H9 (cell line): ENCODE results near the gene MTA1. TPM values are rescaled to one million over a fixed set of nuclear protein-coding genes. Genes with fewer than 3 reads are reported as not detected.
A peak's percentile ranks its signal among the peaks of the same experiment; 100 is the strongest.

Experiments used
- DNase-seq: peaks from one replicate; pipeline ENCODE4 v3.0.0-alpha.2; 2017
- H2AFZ ChIP-seq: one replicate; pipeline ENCODE4 v1.6.1; 2013; ENCODE audit warnings: mild to moderate bottlenecking, low read length, control low read depth, moderate library complexity
- H2AK5ac ChIP-seq: 2 replicates; pipeline ENCODE4 v1.6.1; 2013; ENCODE audit warnings: low read length, control low read depth, mixed read lengths; ENCODE audit not compliant: insufficient read length
- H2BK120ac ChIP-seq: one replicate; pipeline ENCODE4 v1.6.1; 2013; ENCODE audit warnings: low read depth, mild to moderate bottlenecking, low read length, control low read depth, inconsistent platforms; ENCODE audit not compliant: poor library complexity, severe bottlenecking
- H2BK12ac ChIP-seq: 2 replicates; pipeline ENCODE4 v1.6.1; 2013; ENCODE audit warnings: low read length, control low read depth, mixed read lengths, low read depth; ENCODE audit not compliant: insufficient read length
- H2BK15ac ChIP-seq: 2 replicates; pipeline ENCODE4 v1.6.1; 2013; ENCODE audit warnings: low read depth, low read length, control low read depth
- H2BK20ac ChIP-seq: one replicate; pipeline ENCODE4 v1.6.1; 2013; ENCODE audit warnings: low read depth, mild to moderate bottlenecking, low read length, control low read depth, inconsistent platforms; ENCODE audit not compliant: poor library complexity, severe bottlenecking
- H2BK5ac ChIP-seq: 2 replicates; pipeline ENCODE4 v1.6.1; 2013; ENCODE audit warnings: low read length, control low read depth, mixed read lengths; ENCODE audit not compliant: insufficient read length
- H3K14ac ChIP-seq: 2 replicates; pipeline ENCODE4 v1.6.1; 2013; ENCODE audit warnings: low read length, control low read depth; ENCODE audit not compliant: insufficient read depth
- H3K18ac ChIP-seq: 2 replicates; pipeline ENCODE4 v1.6.1; 2013; ENCODE audit warnings: low read depth, mild to moderate bottlenecking, mixed read lengths, low read length, control low read depth; ENCODE audit not compliant: insufficient read length
- H3K23ac ChIP-seq: 2 replicates; pipeline ENCODE4 v1.6.1; 2013; ENCODE audit warnings: low read length, control low read depth, mixed read lengths, low read depth; ENCODE audit not compliant: insufficient read length
- H3K23me2 ChIP-seq: 2 replicates; pipeline ENCODE4 v1.6.1; 2013; ENCODE audit warnings: low read depth, mild to moderate bottlenecking, mixed read lengths, low read length, control low read depth; ENCODE audit not compliant: insufficient read length, poor library complexity, severe bottlenecking
- H3K27ac ChIP-seq: 2 replicates; pipeline ENCODE4 v1.5.1; 2013; ENCODE audit warnings: low read length, control low read depth, mixed read lengths, low read depth; ENCODE audit not compliant: insufficient read length
- H3K27me3 ChIP-seq: 2 replicates; pipeline ENCODE4 v1.6.1; 2013; ENCODE audit warnings: low read length, control low read depth, inconsistent platforms; ENCODE audit not compliant: insufficient read depth
- H3K4ac ChIP-seq: 2 replicates; pipeline ENCODE4 v1.6.1; 2013; ENCODE audit warnings: low read depth, mild to moderate bottlenecking, control low read depth, inconsistent platforms, low read length, moderate library complexity
- H3K4me1 ChIP-seq: 2 replicates; pipeline ENCODE4 v1.6.1; 2013; ENCODE audit warnings: low read length, control low read depth, inconsistent platforms; ENCODE audit not compliant: insufficient read depth
- H3K4me2 ChIP-seq: 2 replicates; pipeline ENCODE4 v1.6.1; 2013; ENCODE audit warnings: low read length, control low read depth, mixed read lengths; ENCODE audit not compliant: insufficient read length, insufficient read depth
- H3K56ac ChIP-seq: 2 replicates; pipeline ENCODE4 v1.6.1; 2013; ENCODE audit warnings: low read depth, mild to moderate bottlenecking, mixed read lengths, low read length, control low read depth; ENCODE audit not compliant: insufficient read length
- H3K79me1 ChIP-seq: 2 replicates; pipeline ENCODE4 v1.6.1; 2013; ENCODE audit warnings: low read depth, mild to moderate bottlenecking, moderate library complexity, low read length, control low read depth, inconsistent platforms; ENCODE audit not compliant: insufficient read depth, poor library complexity, severe bottlenecking
- H3K79me2 ChIP-seq: 2 replicates; pipeline ENCODE4 v1.6.1; 2013; ENCODE audit warnings: low read length, control low read depth, inconsistent platforms; ENCODE audit not compliant: insufficient read depth
- H3K9ac ChIP-seq: 2 replicates; pipeline ENCODE4 v1.6.1; 2013; ENCODE audit warnings: low read length, control low read depth, mixed read lengths; ENCODE audit not compliant: insufficient read length; ENCODE audit errors: extremely low read depth
- H3K9me3 ChIP-seq: one replicate; pipeline ENCODE4 v1.6.1; 2013; ENCODE audit warnings: low read depth, low read length, inconsistent platforms; ENCODE audit not compliant: control insufficient read depth
- H3T11ph ChIP-seq: one replicate; pipeline ENCODE4 v1.6.1; 2013; ENCODE audit warnings: mild to moderate bottlenecking, low read length, control low read depth, inconsistent platforms
- H4K20me1 ChIP-seq: one replicate; pipeline ENCODE4 v1.6.1; 2013; ENCODE audit not compliant: control insufficient read depth, insufficient read length, insufficient read depth
- H4K5ac ChIP-seq: 2 replicates; pipeline ENCODE4 v1.6.1; 2013; ENCODE audit warnings: low read depth, mild to moderate bottlenecking, mixed read lengths, low read length, control low read depth; ENCODE audit not compliant: insufficient read length
- H4K8ac ChIP-seq: replicated peaks from 2 replicates; pipeline ENCODE4 v1.6.1; 2013; ENCODE audit warnings: low read length, control low read depth, mixed read lengths, low read depth; ENCODE audit not compliant: insufficient read length
- H4K91ac ChIP-seq: 2 replicates; pipeline ENCODE4 v1.6.1; 2013; ENCODE audit warnings: low read depth, mild to moderate bottlenecking, moderate library complexity, mixed read lengths, low read length, control low read depth; ENCODE audit not compliant: insufficient read length
- H3K27ac Mint-ChIP-seq, 3 experiments: 2 replicates in 2 of 3; 3 replicates in 1 of 3; pipeline ENCODE4 v1.8.0; 2020 to 2021; ENCODE audit warnings: mixed read lengths in 3 of 3, mild to moderate bottlenecking in 1 of 3, moderate library complexity in 1 of 3
- H3K27me3 Mint-ChIP-seq: 2 replicates; pipeline ENCODE4 v1.8.0; 2021; ENCODE audit warnings: low read depth, mild to moderate bottlenecking, moderate library complexity, mixed read lengths
- H3K36me3 Mint-ChIP-seq, 3 experiments: 2 replicates in 2 of 3; 3 replicates in 1 of 3; pipeline ENCODE4 v1.8.0; 2020 to 2021; ENCODE audit warnings: low read depth in 3 of 3, mixed read lengths in 3 of 3; ENCODE audit not compliant: insufficient read depth in 1 of 3
- H3K4me1 Mint-ChIP-seq, 2 experiments: 2 replicates each; pipeline ENCODE4 v1.8.0; 2020; ENCODE audit warnings: mixed read lengths in 2 of 2
- H3K4me3 Mint-ChIP-seq, 2 experiments: 2 replicates in 1 of 2; 3 replicates in 1 of 2; pipeline ENCODE4 v1.8.0; 2020 to 2021; ENCODE audit warnings: mild to moderate bottlenecking in 2 of 2, mixed read lengths in 2 of 2, moderate library complexity in 1 of 2
- H3K9me3 Mint-ChIP-seq, 2 experiments: 2 replicates in 1 of 2; 3 replicates in 1 of 2; pipeline ENCODE4 v1.8.0; 2020; ENCODE audit warnings: mild to moderate bottlenecking in 2 of 2, mixed read lengths in 2 of 2, moderate library complexity in 1 of 2
- WGBS: extraction: QIAGEN DNeasy Blood & Tissue Kit; methylation state at CpG from one replicate; pipeline ENCODE4 v1.1.7; 2013; ENCODE audit warnings: missing lambda C conversion rate, low lambda C conversion rate, mixed read lengths; ENCODE audit not compliant: insufficient read length; ENCODE audit errors: extremely low coverage; 5-methylcytosine and 5-hydroxymethylcytosine counted together
- total RNA-seq: library from RNA; stranded (reverse); gene quantifications from 2 replicates; pipeline ENCODE4 v1.2.1, GENCODE V29; 2021
- TF ChIP-seq, protein P1 (sequence below): fragments of 200-600 bp; sonication (generic); conservative IDR thresholded peaks from 3 replicates; pipeline ENCODE4 v1.8.0; 2021; ENCODE audit warnings: antibody characterized with exemption, mild to moderate bottlenecking

MTA1 gene
- total RNA-seq, 1 experiment from 2014 or later, result 230 TPM

DNA sequence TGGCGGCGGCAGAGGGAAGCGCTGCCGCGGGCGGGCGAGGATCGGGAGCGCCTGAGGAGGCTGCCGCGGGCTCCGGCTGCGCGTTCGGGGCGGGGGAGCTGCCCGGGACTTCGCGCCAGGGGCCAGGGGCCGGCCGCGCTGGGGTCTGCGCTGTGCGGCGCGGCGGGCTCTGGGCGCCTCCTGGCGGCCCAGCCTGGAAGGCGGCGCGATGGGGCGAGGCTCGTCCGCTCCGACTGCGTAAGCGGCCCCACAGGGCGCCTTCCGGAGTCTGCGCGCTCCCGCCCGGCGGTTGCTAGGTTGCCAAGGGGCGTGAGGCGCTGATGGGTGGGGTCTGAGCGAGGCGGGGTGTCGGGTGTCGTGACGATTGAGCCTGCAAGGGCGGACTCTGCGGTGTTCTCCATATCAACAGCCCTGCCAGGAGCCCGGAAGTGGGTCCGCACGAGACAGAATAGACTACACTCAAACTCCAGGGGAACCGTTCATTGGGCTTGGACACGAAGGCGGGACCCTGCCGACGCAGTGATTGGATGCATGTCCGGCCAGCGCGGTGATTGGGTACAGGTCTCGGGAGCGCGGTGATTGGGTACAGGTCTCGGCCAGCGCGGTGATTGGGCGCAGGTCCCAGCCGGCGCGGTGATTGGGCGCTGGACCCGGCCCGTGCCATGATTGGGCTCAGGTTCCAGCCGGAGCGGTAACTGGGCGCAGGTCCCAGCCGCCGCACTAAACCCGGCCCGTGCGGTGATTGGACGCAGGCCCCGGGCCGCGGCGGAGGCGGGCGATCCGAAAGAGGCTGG, 71.1 kb downstream of the MTA1 start, which contains the start of gene TEDC1:
Gene TEDC1, plus strand, starts transcription at position 675 of the 794 bp plus-strand sequence. CDS start 130 bp downstream, outside the sequence.
- Histone ChIP-seq H2BK120ac (no peak within 1 kb of the TSS), H2AK5ac (no peak within 1 kb of the TSS)

More for the DNA sequence above, 71.1 kb downstream of the MTA1 start, which contains the start of gene TEDC1:
- H3K4me3 Mint-ChIP-seq, result peak within 1 kb of the TSS; percentile 83 to 88
- no peak within 1 kb of the TSS for H3T11ph ChIP-seq
- peak within 1 kb of the TSS; percentile 61 for H3K18ac ChIP-seq
- no peak within 1 kb of the TSS for H2BK12ac ChIP-seq
- no peak within 1 kb of the TSS for H4K8ac ChIP-seq
- H2BK5ac ChIP-seq, result no peak within 1 kb of the TSS
- no peak within 1 kb of the TSS for H4K5ac ChIP-seq
- H3K27me3 ChIP-seq, result peaks cover 26% of the 10 kb centered on the region; the same call in 1 of the 2 replicates
- peaks cover 37% of the 10 kb centered on the region for H3K27me3 Mint-ChIP-seq
- no peaks in the 10 kb centered on the region for H3K79me1 ChIP-seq
- TF ChIP-seq, protein P1, sequence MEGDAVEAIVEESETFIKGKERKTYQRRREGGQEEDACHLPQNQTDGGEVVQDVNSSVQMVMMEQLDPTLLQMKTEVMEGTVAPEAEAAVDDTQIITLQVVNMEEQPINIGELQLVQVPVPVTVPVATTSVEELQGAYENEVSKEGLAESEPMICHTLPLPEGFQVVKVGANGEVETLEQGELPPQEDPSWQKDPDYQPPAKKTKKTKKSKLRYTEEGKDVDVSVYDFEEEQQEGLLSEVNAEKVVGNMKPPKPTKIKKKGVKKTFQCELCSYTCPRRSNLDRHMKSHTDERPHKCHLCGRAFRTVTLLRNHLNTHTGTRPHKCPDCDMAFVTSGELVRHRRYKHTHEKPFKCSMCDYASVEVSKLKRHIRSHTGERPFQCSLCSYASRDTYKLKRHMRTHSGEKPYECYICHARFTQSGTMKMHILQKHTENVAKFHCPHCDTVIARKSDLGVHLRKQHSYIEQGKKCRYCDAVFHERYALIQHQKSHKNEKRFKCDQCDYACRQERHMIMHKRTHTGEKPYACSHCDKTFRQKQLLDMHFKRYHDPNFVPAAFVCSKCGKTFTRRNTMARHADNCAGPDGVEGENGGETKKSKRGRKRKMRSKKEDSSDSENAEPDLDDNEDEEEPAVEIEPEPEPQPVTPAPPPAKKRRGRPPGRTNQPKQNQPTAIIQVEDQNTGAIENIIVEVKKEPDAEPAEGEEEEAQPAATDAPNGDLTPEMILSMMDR, result peak; percentile 74
- no peak within 1 kb of the TSS for H4K91ac ChIP-seq
- no peak within 1 kb of the TSS for H3K56ac ChIP-seq
- H3K9ac ChIP-seq, result no peak within 1 kb of the TSS
- H3K27ac ChIP-seq, result no peak within 1 kb of the TSS
- H3K9me3 ChIP-seq, result no peaks in the 10 kb centered on the region
- no peak within 1 kb of the TSS for H3K23ac ChIP-seq
- peak within 1 kb of the TSS; percentile 89 to 98 (median 94); a peak in 4 of 7 replicates for H3K27ac Mint-ChIP-seq
- H4K20me1 ChIP-seq, result no peaks in the 10 kb centered on the region
- no peaks in the 10 kb centered on the region for H3K4me1 ChIP-seq
- peak within 1 kb of the TSS; percentile 82 for H3K14ac ChIP-seq
- H3K79me2 ChIP-seq, result no peaks in the 10 kb centered on the region
- H3K4ac ChIP-seq, result no peak within 1 kb of the TSS
- no peak within 1 kb of the TSS for H2BK15ac ChIP-seq
- H3K23me2 ChIP-seq, result peaks cover 6% of the 10 kb centered on the region
- H3K4me2 ChIP-seq, result peak within 1 kb of the TSS; percentile 42
- H3K4me1 Mint-ChIP-seq, result peaks cover 4 to 14% of the 10 kb centered on the region in 2 experiments
- no CpG with 5 or more reads among the region's 94 CpGs for WGBS
- H2AFZ ChIP-seq, result no peak within 1 kb of the TSS
- H3K36me3 Mint-ChIP-seq, result peaks cover 0 to 5% (median 0%) of the 10 kb centered on the region in 3 experiments; a peak in 2 of 7 replicates
- H2BK20ac ChIP-seq, result no peak within 1 kb of the TSS
- peaks cover 0 to 4% of the 10 kb centered on the region in 2 experiments; a peak in 1 of 5 replicates for H3K9me3 Mint-ChIP-seq
- DNase-seq, result peak; percentile 99
